HG03280 (cell line): ENCODE measurements around the gene TIRAP.

ENCODE experiments used
- ATAC-seq: cut with Tn5 transposase; IDR thresholded peaks from one replicate; pipeline ENCODE4 v1.9.1; 2021; ENCODE audit warnings: mild to moderate bottlenecking, moderate library complexity; ENCODE audit not compliant: unreplicated experiment

Gene TIRAP

DNA sequence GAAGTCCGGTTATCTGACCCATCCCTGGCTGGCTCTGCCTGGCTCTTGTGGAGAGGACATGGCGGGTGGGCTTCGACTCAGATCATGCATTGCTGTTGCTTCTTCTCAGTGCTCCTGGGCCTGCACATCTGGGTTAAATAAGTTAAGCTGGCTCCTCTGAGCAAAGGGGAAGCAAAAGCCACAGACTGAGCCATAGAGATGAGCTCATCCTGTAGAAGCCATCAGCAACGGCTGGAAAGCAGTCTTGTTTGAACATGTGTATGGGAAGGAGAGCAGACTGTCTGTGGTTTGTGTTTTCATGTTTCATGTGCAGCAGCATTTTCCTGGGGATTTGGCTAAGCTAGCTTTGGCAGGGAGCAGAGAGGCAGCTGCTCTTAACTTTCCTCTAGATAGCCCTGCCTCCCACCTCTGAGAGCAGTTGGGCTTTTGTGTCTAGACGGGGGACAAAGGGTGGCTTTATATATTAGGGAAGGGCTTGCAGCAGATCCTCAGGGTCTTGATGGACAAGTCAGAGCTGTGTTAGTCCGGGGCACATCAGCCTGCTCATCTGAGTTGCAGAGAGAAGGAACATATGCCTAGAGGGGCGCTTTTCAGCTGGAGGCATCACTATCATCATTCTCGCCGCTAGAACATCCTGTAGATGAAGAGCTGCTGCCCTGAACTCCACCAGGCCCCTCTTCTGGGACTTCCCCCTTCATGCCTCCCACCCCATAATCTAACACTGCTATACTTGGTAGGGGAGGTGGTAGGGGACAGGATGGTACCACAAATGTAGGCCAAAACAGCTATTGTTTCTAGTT, 35.9 kb downstream of the TIRAP start:
- no peak for ATAC-seq

DNA sequence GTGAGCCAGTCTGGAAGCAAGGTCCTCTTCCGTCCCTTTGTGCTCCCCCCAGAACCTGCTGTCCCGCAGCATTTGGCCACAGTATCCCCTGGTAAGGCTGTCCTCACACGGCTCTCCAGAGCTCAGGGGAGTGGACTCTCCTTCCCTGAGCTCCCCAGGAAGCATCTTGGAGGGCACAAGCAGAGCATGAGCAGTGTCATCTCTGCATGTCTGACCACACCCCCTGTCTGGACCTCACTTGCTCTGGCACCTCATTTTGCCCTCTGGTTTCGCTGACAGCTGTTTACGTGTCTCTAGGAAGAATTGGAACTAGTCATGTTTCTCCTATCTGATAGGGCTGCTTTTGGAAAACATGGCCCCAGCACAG, 36.5 kb downstream of the TIRAP start:
- ATAC-seq = no peak

DNA sequence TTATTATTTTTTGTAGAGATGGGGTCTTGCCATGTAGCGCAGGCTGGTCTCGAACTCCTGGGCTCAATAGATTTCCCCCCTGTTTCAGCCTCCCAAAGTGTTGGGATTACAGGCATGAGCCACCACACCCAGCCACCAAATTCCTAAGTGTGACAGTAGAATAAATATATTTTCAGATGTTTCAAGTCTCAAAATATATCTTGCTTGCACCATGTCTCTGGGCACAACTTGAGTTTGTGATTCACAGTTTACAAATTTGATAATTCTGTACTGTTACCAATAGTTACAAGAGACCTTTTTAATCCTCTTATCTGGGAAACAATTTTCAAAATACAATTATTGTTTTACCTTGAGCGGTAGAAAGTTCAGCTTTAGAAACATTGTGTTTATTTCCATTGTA, 40.1 kb downstream of the TIRAP start:
- ATAC-seq = no peak

DNA sequence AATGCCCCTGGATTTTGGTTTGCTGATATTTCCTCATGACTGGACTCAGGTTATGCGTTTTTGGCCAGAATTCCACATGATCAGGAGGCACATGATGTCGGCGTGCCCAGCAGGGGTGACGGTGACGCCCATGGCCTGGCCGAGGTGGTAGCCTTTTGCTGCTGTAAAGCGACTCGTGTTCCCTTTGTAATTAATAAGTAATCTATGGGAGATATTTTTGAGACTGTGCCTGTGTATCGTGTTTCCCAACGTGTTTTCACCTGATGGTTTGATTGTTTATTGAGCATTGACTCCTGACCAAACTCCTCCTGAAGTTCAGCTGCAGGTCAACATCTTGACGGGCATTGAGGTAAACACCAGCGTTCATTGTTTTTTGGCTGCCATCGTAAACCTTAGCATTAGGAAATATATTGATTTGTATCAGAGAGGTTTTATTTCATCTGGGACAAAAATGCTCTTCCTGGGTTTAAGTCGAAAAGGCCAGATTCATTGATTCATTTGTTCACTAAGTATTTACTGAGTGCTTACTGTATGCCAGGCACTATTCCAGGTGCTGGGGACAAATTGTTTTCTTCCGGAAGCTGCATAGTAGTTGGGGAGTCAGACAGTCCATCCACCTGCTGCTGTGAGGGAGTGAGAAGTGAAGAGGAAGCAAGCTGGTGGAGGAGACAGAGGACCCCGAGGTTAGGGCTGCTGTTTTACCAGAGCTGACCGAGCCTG, 44.5 kb downstream of the TIRAP start:
- ATAC-seq = no peak

DNA sequence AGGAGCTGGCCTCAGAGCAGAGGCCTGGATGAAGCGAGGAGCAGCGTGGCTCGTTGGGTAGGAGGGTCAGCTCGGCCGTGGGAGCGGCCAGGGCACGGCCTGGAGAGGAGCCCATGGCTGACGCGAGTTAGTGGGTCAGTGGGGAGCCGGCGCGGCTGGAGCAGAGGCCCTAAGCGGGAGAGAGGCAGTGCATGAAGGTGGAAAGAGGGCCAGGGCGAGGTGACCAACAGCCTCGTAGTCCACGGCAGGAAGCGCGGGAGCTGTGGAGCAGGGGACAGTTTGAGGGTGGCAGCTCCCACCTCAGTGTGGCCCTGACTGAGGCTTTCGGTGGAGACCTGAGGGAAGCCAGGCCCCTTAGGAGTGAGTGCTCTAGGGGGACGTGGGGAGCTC, 45.1 kb downstream of the TIRAP start:
- ATAC-seq = no peak

DNA sequence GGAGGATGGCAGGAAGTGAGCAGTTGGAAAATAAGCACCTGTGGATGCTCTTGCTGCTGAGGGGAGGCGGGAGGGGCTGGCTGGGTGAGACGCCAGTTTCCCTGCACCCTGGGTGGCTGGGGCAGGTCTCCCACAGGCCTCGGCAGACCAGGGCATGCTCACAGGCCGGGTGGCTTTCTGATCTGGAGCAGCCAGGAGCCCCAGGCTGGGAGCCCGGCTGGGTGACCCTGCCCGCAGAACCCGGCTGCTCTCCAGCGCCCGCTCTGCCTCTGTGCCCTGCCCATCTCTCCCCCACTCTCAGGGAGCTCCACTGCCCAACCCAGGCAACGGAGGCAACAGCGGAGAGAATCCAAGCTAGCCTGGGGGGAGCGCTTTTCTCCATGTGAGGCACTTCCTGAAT, 45.6 kb downstream of the TIRAP start:
- no peak for ATAC-seq

DNA sequence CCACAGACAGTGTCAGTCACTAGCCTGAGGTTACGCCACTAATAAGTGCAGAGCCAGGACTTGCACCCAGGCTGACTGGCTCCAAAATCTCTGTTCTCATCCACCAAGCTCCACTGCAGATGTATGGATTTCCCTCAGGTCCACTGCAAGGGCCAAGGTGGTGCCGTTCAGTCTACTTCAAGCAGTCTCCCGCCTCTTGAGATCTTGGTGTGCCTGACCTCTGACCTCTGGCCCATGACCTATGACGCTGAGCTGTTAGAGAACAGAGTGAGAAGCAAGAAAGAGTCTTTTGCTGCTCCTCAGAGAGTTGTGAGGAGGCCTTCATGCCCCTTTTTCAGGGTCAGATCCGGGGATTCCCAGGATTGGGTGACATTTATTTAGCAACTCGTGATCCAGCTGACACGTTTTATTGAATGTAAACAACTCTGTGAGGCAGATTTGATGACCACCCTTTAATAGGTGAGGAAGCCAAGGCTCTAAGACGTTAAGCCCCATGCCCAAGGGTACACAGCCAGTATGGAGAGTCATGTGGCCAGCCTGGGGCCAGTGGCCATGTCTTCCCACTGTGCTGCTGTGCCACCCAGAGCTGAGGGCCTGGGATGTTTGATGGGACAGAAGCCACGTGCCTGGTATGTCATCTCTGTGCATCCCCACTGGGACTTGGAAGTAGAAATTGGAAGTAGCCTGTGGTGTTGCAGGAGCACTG, 46.2 kb downstream of the TIRAP start:
- no peak for ATAC-seq

DNA sequence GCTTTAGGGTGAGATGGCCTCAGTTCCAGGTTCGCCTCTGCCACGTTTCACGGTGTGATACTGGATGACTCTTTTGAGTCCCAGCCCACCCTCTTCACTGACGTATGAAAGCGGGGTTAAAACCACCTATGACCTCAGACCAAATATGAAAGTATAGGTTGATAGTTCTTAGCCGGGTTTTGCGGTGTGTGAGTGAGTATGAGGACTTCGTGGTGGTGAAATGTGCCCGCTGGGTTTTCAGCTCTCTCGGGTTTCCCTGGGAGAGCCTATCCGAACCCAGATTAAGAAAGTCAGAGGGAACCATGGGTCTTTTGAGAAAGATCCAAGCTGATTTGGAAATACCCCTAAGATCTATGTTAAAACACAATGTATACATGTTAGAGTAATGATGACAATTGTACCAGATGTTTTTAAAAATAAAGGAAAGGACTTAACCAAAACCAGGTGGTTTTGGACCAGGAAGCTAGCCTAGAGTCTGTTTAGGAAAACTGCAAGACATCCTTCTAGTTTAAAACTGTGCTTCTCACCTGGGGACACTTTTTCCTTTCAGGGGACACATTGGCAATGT, 46.8 kb downstream of the TIRAP start:
- no peak for ATAC-seq

DNA sequence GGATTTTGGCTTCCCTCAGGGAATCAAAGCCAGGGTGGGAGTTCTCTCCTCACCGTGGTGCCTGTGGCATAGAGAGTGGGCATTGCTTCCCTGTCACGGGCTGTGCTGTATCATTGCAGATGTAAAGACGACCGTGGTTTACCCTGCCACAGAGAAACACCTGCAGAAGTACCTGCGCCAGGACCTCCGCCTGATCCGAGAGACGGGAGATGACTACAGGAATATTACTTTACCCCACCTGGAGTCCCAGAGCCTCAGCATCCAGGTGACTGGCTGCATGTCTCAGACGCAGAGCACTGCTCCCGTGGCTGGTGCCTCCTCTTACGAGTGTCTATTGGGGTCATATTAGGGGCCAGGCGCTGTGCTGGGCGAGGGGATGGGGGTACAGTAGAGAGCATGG, 48.4 kb downstream of the TIRAP start:
- ATAC-seq = no peak

DNA sequence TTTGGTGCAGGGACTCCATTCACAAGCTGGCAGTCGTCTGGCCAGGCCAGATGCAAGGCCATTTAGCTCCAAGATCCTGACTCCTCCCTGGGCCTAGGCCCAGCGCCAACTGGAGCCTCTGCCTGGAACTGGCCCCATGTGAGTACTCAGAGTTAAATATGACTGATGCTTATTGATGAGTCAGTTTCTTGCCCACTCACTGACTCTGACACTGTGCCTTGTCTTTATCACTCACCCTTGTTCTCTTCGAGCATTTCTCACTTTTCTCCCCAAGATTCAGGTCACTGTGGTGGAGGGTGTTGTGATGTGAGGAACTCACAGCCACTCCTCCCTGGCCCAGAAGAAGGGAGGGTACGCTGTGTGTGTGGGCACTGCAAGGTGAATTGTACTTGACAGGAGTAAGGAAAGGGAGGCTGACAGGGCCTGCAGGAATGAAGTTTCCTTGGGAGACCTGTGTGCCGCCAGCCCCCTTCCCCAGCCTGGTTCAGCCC, 49.4 kb downstream of the TIRAP start:
- no peak for ATAC-seq

DNA sequence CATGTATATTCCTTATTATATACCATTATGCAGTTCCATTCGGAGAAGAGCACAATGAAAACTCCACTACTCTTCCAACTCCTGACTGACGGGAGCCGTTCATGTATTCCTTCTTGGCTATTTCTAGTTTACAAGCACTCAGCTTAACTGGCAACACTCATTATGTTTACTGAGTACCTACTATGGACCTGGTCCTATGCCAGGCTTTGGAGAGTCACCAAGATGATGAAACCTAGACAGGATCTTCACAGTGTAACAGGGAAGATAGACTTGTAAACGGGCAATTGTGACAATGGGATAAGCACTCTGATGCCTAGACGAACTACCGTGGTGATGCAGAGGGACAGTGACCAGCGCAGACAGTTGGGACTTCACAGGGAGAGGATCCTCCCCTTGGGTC, 50.2 kb downstream of the TIRAP start:
- no peak for ATAC-seq

DNA sequence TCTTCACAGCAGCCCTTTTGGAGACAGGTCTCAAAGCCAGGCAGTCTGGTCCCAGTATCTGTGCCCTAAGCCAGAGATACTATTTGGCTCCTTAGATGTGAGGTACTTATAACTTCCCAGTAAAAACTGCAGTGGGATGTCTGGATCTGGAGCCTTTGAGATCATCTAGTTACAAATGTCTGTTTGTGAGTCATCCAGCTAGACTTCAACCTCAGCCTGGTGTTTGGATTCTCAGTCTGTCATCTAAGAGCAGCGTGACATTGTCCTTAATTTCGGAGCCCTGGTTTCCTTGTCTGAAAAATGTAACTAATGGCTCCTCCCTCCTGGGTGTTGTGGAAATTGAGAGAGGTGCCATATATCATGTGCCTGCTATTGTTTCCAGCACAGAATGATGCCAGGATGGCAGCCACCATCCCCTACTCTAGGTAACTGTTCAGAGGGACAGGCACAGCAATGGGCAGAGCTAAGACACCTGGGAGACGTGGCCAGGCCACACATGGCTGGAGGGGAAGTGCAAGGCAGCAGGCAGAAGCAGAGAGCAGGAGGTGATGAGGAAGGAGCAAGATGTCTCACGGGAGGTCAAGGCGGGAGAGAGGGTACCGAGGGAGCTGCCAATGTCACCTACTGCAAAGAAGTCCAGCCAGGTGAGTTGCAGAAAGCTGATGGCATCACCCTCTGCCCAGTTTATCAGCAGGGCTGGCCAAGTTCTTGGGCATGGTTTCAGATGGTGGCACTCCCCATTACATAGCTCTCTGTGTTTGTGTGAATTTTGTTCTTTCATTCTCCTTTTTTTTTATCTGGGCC, 52.0 kb downstream of the TIRAP start:
- no peak for ATAC-seq

DNA sequence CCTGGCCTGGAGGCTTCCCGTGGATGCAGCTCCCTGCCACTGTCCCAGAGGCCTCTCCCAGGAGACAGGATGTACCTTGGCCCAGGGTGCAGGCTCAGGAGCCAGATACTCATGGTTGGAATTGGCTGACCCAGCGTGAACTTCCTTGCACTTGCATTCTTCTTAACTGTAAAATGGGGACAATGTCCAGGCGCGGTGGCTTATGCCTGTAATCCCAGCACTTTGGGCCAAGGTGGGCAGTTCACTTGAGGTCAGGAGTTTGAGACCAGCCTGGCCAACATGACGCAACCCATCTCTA, 52.5 kb downstream of the TIRAP start:
- ATAC-seq = no peak

DNA sequence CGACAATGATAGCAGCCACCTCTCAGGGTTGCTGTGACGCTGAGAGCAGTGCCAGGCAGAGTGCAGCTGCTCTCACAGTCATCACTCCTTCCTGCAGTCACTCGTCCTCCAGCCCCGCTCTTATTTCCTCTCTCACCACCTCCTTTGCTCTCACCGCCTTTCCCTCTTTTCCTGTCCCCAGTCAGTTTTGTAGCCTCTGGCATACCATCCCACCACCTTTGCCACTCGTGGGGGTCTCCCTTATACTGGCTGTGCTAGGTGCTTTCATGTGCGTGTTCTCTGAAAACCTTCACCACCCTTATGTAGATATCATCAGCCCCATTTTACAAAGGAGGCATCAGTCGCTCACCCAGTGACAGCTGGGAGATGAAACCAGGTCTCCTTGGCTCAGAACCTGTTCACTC, 53.2 kb downstream of the TIRAP start:
- ATAC-seq = no peak

DNA sequence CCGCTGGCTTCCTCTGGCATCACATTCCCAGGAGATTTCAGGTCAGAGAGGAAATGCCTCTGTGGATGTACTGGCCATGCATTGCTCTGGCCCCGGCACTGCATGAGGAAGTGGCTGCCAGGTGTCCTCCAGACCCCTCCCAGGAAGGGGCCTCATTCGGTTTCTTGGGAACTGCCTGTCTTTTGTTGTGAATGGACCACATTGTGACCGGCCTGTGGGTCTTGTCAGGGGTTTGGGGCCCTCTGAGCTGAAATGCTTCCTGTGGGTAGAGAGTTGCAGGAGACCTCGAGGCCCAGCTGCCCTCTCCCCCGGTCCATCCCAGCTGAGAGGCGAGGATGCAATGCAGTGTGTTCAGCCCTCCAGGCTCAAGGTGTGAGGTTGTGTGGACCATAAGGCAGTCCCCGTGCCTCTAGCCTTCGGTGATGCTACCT, 53.8 kb downstream of the TIRAP start:
- ATAC-seq = no peak

DNA sequence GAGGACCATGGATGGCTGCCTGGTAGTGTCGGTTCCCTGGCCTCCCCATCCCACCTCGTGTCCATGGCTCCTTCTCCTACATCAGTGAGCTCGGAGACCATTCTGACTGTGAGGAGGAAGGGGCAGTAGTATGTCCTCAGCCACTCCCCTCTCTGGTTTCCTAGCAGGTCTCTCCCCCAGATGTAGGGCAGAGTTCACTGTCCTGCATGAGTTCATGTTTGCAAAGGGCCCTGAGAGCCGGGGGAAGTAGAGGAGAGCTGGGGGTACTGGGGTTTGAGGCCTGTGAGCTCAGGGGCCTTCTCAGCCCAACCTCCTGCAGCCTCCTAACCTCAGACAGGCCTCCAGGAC, 54.2 kb downstream of the TIRAP start:
- no peak for ATAC-seq

DNA sequence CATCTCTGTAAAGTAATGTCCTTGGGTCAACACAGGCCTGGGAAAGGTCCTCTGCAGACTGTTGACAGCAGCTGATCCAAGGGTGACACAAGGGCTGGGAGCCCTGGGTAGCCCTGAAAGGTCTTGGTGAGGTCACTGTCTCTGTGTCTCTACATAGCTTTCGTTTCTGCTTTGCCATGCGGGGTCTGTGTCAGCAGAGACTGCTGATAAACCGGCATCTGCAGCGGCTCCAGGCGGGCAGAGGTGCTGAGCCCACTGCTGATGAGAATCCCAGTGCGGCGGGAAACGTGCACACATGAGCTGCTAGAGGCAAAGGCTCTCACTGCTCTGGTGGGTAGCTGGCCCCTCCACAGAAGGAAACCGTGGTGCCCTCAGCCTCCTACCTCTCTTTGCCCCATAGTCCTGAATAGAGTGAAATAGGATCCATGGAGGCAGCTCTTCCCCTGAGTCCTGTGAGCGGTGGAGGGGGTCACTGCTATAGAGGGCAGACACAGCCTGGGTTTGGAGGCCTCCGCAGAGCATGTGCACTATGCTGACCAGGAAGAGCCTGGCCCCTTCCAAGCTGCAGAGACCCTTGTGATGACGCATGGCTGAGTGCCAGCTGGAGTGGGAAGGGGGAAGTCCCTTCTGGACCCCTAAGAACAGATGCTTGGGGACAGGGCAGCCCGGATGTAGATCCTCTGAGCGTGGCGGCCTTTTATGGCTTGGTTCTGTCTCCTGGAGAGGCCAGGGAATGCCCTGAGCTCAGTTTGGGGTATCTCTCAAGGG, 54.8 kb downstream of the TIRAP start:
- ATAC-seq = no peak

DNA sequence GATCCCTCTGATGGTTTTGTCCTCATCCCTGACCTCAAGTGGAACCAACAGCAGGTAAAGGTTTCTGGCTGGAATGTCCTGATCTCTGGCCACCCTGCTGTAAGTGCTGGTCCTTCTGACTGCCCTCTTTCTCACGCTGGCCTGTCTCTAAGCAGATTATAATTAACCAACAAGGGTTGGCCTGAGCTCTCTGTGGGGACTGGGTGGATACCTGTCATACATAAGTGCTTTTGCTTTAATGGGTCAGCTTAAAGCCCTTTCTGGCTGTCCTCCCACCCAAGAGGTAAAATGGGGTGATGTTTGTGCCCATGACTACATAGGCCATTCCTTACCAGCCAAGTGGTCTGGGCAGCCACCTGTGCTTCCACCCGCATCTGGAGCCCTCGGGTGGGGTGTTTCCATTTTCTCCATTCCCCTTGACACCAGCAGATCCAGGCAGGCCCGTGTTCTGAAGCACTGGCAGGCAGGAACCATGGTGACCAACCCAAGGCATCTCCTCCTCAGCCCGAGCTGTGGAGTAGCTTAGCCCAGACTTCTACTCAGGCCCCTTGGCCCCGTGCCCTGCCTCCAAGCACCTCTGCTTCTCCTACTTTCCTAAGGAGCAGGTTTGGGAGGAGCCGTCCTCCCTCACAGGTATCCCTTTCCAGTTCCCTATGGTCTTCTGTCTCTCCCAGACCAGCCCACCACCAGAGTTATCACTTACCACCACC, 55.6 kb downstream of the TIRAP start:
- ATAC-seq = no peak

DNA sequence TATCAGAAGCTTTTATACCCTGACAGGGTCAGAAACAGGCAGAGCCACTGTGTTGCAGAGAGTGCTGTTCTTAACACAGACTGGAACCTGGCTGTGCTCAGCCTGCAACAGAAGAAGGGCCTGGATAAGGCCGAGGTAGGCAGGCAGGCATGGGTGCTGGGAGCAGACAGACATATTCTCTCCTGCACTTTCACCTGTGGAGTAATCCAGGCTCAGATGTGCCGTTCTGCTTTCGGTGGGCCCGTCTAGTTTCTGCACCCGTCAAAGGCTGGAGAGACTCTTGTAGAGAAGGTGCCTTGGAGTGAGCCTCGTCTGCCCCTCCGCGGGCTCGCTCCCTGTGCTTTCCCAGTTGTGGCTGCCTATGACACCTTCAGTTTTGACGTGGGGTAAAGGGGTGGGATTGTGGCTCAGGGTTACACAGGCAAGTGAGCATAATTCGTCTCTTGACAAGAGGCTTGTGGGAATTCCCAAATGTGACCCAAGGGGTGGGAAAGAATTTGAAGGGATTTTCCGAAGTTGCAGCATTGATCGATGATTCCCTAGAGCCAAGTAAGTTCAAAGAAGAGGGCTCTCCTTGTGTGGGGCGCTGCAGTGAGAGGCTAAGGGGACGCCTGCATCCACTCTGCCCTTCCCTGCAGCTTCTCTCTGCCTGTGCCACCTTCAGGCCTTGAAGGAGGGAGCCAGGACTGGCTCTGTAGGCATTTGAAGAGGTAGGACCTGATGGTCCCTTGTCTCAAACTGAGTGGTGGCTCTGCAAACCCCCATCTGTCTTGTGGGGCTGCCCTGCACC, 56.4 kb downstream of the TIRAP start:
- ATAC-seq = no peak
